AG09319 (cell line): ENCODE results near the gene LY6G5C.

Experiments
- DNase-seq: peaks from one replicate; pipeline ENCODE4 v3.0.0-alpha.2; 2010; ENCODE audit warnings: low read depth; ENCODE audit errors: extremely low read depth
- CTCF ChIP-seq: IDR thresholded peaks from 2 replicates; pipeline ENCODE4 v1.5.1; 2011; ENCODE audit warnings: low read depth, mild to moderate bottlenecking, inconsistent platforms, low read length, moderate library complexity

Gene LY6G5C

GRCh38 chr6:31689249-31690110 is 8.6 kb upstream of the LY6G5C start:
- TF ChIP-seq CTCF = peak; percentile 31
- DNase-seq = no peak

- DNase-seq = no peak
Measured at GRCh38 chr6:31687860-31688693, 7.2 kb upstream of the LY6G5C start.

GRCh38 chr6:31687321-31687720 is 6.5 kb upstream of the LY6G5C start:
- no peak for TF ChIP-seq CTCF
- no peak for DNase-seq

More at GRCh38 chr6:31687860-31688693, 7.2 kb upstream of the LY6G5C start:
- TF ChIP-seq CTCF = no peak

- no peak for TF ChIP-seq CTCF
- no peak for DNase-seq
Measured at GRCh38 chr6:31686483-31686882, 5.6 kb upstream of the LY6G5C start.

- TF ChIP-seq CTCF = no peak
- DNase-seq = no peak
Measured at GRCh38 chr6:31683591-31683990, 2.7 kb upstream of the LY6G5C start.

GRCh38 chr6:31681135-31681671 is 336 bp upstream of the LY6G5C start:
- DNase-seq = no peak
- TF ChIP-seq CTCF = peak; percentile 26
